ENCODE data around the gene STAC3.

Gene STAC3

GRCh38 chr12:57210461-57210860 is 40.5 kb downstream of the STAC3 start:
- no peak for DNase-seq

DNA sequence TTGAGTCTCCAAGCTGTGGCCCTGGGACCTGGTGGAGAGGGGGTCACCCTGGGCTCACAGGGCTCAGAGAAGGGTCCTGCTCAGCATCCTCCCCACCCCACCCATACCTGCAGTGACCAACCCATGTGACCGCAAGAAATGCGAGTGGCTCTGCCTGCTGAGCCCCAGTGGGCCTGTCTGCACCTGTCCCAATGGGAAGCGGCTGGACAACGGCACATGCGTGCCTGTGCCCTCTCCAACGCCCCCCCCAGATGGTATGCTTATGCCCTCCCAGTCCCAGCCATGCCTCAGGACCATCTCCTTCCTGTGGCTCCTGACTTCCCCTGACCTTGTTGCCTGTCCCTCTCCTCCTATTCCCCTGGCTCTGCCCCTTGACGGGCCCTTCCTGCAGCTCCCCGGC is 41.1 kb downstream of the STAC3 start:
- no peak for DNase-seq

DNA sequence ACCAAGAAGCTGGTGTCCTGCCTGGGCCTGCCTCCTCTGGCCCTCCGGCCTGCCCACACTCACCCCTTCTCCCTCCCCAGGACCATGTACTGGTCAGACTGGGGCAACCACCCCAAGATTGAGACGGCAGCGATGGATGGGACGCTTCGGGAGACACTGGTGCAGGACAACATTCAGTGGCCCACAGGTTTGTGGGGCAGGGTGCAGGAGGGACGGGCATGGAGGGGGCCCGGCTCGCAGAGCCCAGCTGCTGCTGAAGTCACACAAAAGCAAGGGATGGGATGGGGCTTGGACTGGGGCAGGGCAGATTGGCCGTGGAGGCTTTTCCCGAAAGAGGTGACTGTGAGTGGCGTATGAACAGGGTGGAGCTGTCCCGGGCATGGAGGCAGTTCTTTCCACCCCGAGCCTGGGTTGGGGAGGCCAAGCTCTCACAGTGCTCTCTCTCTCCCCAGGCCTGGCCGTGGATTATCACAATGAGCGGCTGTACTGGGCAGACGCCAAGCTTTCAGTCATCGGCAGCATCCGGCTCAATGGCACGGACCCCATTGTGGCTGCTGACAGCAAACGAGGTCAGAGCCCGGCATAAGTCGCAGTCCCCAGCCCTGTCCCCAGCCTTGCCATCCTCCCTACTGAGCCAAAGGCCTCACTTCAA is 42.2 kb downstream of the STAC3 start:
- DNase-seq: peak; percentile 58

DNA sequence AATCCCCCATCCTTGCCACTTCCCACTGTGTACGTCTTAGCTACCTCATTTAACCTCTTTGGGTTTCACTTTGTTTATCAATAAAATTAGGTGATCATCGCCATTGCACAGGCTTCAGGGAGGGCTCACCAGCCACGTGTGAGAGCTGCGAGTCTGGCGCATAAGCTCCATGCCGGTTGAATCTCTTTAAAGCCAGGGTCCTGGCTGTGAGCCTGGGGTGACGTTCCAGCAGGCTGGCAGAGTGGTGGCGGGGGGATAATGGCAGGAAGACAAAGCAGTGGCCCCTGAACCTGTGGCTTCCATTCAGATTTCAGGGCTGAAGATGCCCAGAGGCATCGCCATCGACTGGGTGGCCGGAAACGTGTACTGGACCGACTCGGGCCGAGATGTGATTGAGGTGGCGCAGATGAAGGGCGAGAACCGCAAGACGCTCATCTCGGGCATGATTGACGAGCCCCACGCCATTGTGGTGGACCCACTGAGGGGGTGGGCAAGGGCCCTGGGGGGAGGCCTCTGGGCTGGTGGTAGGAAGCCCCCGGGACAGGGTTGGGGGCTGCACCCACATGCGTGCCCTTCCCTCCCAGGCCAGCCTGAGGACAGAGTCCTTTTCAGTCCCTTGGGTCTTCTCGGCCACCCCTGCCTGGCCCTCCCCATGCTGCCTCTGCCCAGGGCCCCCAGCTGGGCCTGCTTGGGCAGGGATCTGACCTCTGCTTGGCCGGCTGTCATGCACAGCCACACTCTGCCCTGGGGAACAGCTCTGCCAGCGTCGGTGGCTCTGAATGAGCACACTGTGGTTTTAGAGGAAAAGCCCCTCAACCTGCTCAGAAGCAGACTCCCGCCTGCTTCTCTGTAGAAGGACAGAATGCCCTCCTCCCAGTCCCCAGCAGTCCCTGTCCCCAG is 43.0 kb downstream of the STAC3 start:
- DNase-seq: no peak

DNA sequence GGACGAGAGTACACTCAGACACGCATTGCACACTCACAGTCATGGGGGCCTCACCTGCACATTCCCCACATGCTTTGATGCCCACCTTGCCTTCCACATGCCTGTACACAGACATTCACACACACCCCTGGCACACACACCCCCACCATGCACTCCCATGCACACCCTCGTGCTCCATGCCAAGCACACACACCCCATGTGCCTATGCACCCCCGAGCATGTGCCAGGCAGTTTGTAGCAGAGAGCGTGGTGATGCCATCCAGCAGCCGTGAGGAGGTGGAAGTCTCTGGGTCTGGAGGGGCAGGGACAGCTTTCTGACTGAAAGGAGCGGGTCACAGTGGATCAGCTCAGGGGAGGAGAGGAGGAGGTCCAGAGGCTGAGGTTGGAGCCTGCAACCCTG is 45.1 kb downstream of the STAC3 start:
- DNase-seq: no peak

DNA sequence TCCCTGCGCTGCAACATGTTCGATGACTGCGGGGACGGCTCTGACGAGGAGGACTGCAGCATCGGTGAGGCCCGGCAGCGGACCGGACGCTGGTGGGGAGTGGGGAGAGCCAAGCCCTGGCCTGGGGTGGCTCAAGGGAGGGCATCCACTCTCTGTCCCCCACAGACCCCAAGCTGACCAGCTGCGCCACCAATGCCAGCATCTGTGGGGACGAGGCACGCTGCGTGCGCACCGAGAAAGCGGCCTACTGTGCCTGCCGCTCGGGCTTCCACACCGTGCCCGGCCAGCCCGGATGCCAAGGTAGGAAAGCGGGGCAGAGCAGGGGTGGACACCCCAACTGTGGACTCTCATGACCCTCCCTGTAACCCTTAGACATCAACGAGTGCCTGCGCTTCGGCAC is 45.8 kb downstream of the STAC3 start:
- DNase-seq: no peak

DNA sequence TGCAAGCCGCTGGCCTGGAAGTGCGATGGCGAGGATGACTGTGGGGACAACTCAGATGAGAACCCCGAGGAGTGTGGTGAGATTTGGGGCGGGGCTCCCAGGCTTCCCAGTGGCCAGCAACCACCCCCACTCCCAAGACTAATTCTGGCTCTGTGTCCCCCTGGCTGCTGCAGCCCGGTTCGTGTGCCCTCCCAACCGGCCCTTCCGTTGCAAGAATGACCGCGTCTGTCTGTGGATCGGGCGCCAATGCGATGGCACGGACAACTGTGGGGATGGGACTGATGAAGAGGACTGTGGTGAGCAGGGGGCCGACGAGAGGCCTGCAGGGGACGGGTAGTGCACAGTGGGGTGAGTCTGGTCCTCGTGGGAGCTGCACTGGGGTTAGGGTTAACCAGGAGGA is 46.5 kb downstream of the STAC3 start:
- DNase-seq: no peak

GRCh38 chr12:57203791-57204190 is 47.2 kb downstream of the STAC3 start:
- DNase-seq: no peak

GRCh38 chr12:57203201-57203600 is 47.8 kb downstream of the STAC3 start:
- no peak for DNase-seq

DNA sequence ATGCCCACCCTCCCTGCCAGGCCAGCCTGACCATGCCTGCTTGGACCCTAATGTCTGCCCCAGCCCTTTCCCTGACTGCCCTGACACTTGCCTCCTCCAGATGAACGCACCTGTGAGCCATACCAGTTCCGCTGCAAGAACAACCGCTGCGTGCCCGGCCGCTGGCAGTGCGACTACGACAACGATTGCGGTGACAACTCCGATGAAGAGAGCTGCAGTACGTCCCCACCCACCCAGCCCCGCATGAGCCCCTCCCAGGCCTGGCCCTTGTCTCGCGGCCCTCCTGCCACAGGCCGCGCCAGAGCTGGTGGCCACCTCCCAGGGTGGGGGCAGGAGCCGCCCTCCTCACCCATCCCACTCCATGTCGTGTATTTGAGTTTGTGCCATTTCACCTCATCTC is 48.7 kb downstream of the STAC3 start:
- DNase-seq: no peak

GRCh38 chr12:57201631-57202030 is 49.4 kb downstream of the STAC3 start:
- no peak for DNase-seq

DNA sequence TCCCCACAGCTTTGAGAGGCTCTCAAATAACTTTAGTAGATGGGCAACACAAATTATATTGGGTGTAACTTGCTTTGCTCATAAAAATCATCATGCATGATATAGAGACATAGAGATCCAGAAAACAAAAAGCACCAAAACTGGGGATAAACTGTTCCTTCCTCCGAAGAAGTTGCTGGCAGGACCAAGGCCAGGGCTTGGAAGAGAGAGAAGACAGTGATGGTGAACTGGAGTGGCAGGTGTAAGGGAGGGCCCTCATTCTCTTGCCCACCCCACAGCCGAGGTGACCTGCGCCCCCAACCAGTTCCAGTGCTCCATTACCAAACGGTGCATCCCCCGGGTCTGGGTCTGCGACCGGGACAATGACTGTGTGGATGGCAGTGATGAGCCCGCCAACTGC is 49.8 kb downstream of the STAC3 start:
- DNase-seq: no peak

GRCh38 chr12:57200497-57200896 is 50.5 kb downstream of the STAC3 start:
- no peak for DNase-seq

GRCh38 chr12:57199191-57199590 is 51.8 kb downstream of the STAC3 start:
- DNase-seq: no peak

DNA sequence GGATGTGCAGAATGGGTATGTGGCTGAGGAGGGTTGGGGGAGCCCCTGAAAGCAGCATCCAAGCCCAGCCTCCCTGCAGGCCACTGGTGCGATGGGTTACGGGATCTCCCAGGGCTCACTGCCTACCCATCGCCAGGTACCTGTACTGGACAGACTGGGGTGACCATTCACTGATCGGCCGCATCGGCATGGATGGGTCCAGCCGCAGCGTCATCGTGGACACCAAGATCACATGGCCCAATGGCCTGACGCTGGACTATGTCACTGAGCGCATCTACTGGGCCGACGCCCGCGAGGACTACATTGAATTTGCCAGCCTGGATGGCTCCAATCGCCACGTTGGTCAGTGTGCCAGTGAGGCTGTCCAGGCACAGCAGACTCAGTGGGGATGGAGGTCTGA is 52.7 kb downstream of the STAC3 start:
- no peak for DNase-seq

GRCh38 chr12:57196956-57197355 is 54.0 kb downstream of the STAC3 start:
- DNase-seq: no peak

- no peak for DNase-seq
Measured at GRCh38 chr12:57196439-57196838, 54.5 kb downstream of the STAC3 start.

DNA sequence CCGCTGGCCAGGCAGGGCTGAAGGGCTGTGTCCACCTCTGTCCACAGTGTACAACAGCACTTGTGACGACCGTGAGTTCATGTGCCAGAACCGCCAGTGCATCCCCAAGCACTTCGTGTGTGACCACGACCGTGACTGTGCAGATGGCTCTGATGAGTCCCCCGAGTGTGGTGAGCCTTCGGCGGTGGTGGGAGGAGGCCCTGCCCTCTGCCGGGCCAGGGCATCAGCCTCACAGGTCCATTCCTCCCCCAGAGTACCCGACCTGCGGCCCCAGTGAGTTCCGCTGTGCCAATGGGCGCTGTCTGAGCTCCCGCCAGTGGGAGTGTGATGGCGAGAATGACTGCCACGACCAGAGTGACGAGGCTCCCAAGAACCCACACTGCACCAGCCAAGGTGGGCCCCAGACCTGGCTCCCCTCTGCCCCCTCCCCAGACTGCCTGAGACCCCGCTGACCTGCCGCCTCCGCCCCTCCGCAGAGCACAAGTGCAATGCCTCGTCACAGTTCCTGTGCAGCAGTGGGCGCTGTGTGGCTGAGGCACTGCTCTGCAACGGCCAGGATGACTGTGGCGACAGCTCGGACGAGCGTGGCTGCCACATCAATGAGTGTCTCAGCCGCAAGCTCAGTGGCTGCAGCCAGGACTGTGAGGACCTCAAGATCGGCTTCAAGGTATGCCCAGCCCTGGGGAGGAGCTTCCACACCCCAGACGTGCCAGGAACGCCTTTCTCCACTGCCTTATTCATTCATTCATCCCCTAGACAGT is 55.2 kb downstream of the STAC3 start:
- DNase-seq: no peak

- no peak for DNase-seq
Measured at GRCh38 chr12:57195186-57195585, 55.8 kb downstream of the STAC3 start.

DNA sequence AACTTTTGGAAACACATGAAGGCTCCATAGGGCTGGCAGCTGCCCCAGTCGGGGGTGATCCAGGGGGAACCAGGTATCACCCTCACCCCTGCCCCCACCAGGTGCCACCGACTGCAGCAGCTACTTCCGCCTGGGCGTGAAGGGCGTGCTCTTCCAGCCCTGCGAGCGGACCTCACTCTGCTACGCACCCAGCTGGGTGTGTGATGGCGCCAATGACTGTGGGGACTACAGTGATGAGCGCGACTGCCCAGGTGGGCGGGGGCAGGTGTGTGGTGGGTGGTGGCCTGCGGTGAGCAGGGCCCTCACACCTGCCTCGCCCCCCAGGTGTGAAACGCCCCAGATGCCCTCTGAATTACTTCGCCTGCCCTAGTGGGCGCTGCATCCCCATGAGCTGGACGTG is 56.7 kb downstream of the STAC3 start:
- DNase-seq: no peak

- no peak for DNase-seq
Measured at GRCh38 chr12:57193706-57194245, 57.2 kb downstream of the STAC3 start.

Data from midbrain (tissue), 1 donor.